SKM-1 treated with dmso at 0.1 percent for 144 hours (cell line): ENCODE data around the gene IFNA1.
"Not testable (repeated sequence)": the region's sequence is repeated elsewhere in the genome, so short reads cannot be mapped to it uniquely, and the experiment has no call there.

Source experiments
- DNase-seq: peaks from one replicate; lab custom pipeline; 2025; ENCODE audit not compliant: unreplicated experiment; lab: John Stamatoyannopoulos, UW

IFNA1 gene

DNA sequence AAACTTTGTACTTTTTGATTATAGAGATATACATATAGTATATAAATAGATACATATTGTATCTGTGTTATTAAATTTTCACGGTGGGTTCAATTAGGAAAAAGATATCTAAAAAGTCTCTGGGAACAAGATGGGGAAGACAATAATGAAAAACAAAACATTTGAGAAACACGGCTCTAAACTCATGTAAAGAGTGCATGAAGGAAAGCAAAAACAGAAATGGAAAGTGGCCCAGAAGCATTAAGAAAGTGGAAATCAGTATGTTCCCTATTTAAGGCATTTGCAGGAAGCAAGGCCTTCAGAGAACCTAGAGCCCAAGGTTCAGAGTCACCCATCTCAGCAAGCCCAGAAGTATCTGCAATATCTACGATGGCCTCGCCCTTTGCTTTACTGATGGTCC is at the start of gene IFNA1:
IFNA1 (plus strand) TSS at position 301 of the 400 bp plus-strand sequence; CDS start at position 370, 69 bp downstream.
- DNase-seq: no peak

- peak; percentile 31 for DNase-seq
Observed at GRCh38 chr9:21392270-21392669, 48.0 kb upstream of the IFNA1 start.

GRCh38 chr9:21395778-21396717 is 44.2 kb upstream of the IFNA1 start:
- peak; percentile 9 for DNase-seq

DNA sequence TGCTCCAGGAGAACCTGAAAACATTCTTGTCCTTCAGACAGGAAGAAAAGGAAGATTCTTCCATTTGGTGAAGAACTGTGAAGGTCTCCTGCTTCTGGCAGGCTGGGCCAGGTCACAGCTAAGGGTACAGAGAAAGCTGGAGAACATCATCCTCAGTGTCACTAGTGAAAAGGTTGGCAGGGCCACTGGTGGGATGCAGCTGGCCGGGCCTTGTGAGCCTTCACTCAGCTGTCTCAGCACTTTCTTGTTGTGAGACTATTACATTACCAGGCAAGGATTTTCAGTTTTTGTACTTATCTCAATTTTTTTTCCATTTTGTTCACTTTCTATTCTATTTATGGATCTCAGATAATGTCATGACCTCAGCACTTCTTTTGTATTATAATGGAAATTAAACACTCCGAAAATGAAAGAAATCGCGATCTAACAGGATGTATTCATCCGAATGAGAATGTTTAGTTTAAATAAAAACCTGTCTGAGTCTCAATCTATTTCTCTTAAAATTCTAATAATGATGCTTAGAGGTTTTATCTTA is 41.2 kb upstream of the IFNA1 start:
- DNase-seq: no peak

- DNase-seq: no peak
Observed at GRCh38 chr9:21399956-21400355, 40.3 kb upstream of the IFNA1 start.

DNA sequence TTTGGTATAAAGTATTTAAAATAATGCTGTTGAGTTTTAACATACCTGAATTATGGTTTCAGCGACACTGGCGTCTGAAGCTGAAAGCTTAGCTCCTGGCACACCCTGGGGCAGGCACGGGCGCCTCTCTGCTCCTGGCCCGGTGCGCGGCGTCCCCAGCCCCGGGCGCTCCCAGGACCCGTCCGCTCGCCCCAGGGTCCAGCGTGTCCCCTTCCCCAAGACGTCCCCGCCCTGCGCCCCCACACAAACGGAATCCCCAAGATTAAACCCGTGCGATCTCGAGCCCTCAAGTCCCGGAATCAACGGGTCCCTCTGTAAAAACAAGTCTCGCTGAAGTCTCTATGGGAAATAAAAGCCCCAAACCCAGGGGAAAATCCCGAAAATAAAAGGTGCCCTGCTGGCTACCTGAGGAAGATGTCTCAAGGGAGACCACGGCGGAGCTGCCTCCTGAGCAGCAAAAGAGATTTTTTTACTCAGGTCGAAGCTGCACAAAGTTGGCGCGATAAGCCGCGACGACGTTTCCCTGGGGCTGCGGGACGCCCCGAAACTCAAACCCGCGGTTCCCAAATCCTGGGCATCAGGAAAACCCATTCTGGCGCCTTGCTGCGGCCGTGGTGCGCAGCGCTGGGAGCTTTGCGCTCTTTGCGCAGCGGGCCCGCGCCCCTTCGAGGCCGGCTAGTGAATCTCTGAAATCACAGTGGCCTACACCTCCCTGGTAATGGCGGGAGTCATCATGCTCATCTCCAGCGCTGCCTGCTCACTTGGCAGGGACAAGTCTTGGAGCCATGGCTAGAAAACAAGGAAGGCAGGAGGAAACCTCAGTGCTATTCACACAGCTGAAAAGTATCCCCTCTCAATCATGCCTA is 37.6 kb upstream of the IFNA1 start:
- DNase-seq: no peak

DNA sequence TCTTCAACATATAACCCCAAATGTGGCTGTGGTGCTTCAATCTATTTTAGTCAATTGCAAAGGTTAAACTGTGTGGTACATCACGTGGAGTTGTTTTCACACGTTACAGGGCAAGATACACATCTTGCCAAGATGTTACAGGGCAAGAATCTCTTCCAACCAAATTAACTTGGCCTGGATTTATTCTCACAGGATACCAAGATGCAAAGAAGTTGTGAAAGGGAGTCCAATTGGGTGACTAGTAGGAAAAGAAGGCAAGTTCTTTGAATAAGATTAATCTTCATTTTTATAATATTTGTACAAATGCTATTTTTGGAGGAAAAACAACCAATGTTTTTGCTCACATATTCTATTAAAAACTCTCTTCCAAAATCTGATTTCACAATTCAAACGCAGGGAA is 36.1 kb upstream of the IFNA1 start:
- DNase-seq: no peak

DNA sequence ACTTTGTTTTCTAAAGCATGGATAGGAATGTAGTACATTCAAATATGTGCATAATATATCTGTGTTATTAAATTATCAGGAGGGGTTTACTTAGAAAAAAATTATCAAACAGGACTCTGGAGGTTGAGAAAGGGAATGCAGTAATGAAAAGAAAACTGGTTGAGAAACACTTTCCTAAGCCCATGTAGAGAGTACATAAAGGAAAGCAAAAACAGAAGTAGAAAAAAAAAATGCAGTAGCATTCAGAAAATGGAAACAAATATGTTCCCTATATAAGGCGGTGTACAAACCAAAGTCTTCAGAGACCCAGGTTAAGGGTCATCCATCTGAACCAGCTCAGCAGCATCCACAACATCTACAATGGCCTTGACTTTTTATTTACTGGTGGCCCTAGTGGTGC is 31.4 kb upstream of the IFNA1 start, which contains the start of gene IFNA8:
IFNA8 (plus strand) TSS at position 301 of the 400 bp plus-strand sequence; CDS start at position 361, 60 bp downstream.
- no peak for DNase-seq

GRCh38 chr9:21412107-21412506 is 28.1 kb upstream of the IFNA1 start:
- peak; percentile 87 for DNase-seq

DNA sequence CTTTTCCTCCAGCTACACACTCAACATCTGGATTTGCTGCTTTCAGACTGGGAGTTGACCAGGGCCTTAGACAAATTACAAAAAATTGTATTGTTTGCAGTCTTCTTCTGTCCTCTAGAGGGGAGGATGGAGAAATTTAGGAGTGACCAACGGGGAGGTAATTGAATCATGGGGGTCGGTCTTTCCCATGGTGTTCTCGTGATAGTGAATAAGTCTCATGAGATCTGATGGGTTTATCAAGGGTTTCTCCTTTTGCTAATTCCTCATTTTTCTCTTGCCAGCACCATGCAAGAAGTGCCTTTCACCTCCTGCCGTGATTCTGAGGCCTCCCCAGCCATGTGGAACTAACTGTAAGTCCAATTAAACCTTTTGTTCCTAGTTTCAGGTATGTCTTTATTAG is 27.1 kb upstream of the IFNA1 start:
- DNase-seq: no peak

GRCh38 chr9:21413624-21414023 is 26.6 kb upstream of the IFNA1 start:
- DNase-seq: peak; percentile 69

GRCh38 chr9:21414220-21414940 is 25.9 kb upstream of the IFNA1 start:
- DNase-seq: no peak

- no peak for DNase-seq
Observed at GRCh38 chr9:21415493-21416267, 24.6 kb upstream of the IFNA1 start.

DNA sequence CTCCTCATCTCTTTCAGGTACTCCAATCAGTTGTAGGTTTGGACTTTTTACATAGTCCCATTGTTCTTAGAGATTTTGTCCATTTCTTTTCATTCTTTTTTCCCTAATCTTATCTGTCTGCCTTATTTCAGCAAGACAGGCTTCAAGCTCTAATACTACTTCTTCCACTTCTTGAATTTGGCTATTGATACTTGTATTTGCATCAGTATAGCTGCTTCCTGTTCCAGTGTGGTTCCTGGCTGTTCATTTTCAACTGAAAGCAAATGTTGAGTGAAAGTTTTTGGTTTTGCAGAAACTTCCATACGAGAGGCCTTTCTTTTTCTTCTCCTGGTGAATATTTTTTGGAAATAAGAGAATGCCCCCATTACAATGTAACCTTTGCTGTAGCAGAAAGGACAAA is 12.0 kb upstream of the IFNA1 start:
- DNase-seq: no peak

- no peak for DNase-seq
Observed at GRCh38 chr9:21429191-21429590, 11.0 kb upstream of the IFNA1 start.

DNA sequence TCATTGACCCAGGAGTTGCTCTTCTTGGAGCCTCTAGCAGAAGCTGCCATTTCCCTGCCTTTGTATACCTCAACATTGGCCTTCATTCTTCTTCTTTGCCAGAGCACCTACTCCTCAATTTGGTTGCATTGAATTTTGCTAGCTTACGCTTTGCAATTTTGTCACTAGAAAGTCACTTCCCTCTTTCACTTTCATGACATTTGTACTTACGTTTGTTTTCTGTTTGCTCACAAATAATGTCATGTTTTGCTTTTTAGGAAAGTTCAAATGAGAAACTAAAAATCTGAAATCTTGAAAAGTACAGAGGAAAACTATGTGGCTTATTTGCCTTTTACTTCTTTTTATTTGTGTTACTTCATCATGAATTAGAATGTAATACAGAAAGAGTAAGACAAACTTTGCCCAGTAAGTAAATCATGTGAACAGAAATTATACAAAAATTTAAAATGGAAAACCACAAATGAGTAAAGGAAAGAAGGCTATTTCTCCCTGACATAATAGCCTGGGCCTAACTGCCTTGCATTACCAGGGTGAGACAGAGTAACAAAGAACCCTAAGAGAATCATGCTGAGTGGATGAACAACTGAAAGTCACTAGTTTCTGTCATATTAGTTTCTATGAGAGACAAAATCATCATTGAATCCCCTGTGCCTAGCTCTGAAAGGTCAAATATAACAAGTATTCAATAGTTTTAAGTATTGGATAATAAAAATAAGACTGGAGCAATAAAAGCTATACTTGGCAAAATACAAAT is 7.4 kb upstream of the IFNA1 start:
- DNase-seq: no peak

DNA sequence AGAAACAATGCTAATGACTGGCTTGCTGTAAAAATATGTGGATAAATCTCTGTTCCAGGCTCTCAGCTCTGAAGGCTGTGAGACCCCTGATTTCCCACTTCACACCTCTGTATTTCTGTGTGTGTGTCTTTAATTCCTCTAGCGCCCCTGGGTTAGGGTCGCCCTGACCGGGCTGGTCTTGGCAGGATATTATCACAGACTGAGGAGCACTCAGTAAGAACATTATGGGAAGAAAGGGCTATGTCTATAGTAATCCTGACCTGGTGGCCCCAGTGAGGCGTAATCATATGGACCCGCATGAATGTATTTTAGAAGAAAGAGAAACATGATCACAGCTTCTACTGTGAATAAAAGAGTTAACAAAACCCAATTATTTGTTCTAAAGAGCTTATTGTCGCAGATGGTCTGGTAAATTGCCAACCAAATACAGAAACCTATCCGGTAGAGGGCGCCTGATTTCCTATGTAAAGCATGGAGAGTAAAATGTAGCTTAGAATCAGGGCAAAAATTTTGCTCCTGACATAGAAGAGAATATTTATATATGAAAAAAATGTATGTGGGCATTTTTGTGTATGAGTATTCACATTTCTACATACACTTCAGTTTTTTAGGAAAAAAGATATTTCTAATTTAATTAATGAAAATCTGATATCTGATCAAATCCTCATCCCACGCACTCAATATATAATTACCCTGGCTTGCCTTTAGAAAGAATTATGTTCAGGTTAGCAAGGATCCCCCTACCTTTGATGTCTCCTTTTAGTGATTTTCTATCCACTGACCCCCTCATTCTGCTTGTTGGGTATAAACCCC is 5.8 kb upstream of the IFNA1 start:
- DNase-seq: peak; percentile 27

- not testable (repeated sequence) for DNase-seq
Observed at GRCh38 chr9:21435015-21435383, 5.2 kb upstream of the IFNA1 start.
